GM11168 (cell line): ENCODE measurements around the gene PM20D2.

ENCODE experiments used
- in situ Hi-C: fragments of 300-500 bp; cut with MboI; formaldehyde crosslinking; loops from one replicate; pipeline ENCODE4 v1.12.0; 2022; ENCODE audit warnings: low sequenced_read_pairs; ENCODE audit not compliant: unreplicated experiment

The PM20D2 gene

DNA sequence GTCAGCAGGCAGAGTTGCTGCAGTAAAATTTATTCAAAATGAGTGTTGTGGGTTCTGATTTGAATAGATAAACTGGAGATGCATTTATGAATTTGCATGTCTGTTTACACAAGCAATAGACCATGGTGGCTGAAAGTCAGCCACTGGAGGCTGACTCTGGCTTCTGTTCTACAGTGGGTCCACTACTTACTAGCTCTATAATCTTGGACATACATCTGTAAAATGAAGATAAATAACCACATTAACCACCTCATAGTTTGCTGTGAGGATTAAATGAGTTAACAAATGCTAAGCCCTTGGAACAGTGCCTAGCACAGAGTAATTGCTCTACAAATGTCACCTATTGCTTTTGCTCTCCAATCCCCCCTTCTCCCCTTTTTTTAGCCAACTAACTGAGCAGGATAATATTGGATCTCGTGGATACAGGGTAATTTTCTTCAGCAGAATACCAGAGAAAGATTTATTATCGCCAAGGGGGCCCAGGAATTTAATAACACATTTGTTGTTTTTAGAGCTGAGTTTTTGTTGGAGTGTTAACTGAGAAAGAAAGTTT lies 1.4 kb upstream of the PM20D2 start:
- in situ Hi-C loops, result no loop called here

- in situ Hi-C loops, result no loop called here
Measured at GRCh38 chr6:89145091-89145955, 532 bp upstream of the PM20D2 start.

DNA sequence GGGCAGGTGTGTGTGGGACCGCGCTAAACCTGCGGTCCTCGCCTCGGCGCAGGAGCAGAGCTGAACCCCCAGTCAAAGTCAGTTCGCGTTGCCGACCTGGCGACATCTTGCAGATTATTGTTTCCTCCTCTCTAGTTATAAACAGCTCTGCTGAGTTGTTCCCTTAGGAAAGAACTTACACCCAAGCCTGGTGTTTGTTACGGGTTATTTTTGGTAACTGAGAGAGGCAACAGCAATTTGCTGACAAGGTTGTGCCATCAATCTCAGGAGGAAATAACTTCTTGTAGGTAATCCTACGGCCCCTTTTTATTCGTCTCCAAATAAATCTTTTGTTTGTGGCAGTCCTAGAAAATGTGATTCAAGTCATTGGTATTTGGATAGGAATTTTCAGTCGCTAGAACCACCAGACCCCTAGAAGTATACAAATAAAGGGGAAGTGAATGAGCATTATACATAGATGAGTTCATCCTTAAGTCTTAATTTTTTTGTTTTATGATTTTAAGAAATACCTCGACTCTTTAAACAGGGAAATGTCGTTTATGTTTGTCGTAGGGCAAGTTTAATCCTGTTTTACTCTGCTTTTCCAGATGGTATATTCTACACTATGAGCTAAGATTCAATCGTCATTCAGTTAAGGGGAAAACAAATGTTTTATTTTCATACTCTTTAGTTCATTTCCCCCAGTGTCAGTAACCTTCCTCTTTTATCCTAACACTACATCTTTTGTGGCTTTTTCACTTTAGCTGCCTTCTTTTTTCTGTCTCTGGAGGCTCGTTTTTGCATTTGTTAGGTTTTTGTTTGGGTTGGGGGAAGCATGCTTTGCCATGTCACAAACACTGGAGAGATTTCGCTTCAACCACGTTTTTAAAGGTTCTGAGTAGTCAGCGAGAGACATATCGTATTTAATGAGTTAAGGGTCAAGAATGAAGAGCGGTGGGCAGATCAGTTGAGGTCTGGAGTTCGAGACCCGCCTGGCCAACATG lies 1.2 kb downstream of the PM20D2 start:
- in situ Hi-C loops, result no loop called here

DNA sequence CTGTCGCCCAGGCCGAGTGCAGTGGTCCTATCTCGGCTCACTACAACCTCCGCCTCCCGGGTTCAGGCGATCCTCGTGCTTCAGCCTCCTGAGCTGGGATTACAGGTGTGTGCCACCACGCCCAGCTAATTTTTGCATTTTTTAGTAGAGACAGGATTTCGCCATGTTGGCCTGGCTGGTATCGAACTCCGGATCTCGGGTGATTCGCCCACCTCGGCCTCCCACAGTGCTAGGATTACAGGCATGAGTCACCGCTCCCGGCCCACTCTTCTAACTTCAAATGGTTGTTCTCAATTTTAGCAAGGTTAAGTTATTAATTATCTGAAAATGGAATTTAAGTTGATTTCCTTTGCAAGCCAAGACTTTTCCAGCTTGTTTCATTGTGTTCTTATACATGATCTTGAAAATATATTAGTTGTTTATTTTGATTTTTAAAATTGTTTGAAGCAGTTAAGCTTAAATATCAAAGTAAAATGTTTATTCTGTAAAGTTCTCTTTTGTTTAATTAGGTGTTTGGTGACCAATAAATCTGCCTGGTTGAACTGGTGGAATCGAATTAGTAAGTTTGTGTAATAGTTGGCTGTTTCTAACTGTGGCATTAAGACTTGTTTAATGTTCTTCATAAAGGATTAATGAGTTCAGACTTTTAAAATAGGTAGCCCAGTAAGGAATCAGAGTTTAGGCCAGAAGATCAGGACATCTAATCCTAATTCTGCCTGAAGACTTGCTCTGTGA lies 2.3 kb downstream of the PM20D2 start:
- in situ Hi-C loops, result no loop called here

DNA sequence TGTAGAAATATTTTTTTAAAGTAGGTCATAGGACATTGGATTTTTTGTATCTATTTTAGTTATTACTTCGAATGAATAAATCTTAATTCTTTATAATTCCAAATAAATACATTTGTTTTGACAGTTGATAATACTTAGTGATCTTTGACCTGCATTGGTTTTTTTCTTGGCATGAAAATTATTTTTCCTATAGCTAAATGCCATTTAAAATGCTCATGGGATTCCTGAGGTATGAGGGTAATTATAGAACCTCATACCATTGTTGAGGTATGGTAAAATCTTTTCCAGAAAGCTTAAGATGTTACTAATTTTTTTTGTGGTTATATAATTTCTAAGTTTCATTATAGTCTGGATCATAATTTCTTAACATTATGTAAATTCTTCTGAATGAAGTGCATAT lies 8.3 kb downstream of the PM20D2 start:
- in situ Hi-C loops, result no loop called here

- in situ Hi-C loops, result no loop called here
Measured at GRCh38 chr6:89160331-89161092, 14.7 kb downstream of the PM20D2 start.

DNA sequence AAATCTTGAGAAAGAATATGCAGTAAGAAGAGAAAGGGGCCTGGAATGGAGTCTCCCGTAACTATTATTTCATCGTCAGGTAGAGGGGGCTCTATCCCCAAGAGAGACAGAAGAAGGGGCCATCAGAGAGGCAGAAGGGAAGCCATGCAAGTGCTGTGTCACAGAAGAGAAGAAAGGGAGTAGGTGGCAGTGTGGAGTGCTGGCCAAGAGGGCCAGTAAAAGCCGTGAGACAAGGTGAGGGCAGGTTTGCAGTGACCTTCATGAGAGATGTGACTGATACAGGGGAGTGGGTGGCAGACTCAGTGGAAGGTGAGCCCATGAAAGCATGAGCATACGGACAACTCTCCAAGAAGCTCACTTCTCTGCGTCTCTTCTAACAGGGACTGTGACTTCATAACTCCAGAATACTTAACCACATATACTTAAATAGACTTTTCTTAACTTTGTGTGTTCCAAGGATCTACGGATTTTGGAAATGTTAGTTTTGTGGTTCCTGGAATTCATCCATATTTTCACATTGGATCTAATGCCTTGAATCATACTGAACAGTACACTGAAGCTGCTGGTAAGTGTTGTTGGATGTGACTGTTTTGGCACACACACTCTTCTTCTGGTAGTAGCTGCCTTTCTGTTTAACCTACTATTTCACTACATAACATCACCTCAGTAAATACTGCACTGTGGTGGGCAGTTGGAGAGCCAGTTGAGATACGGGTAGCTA lies 15.6 kb downstream of the PM20D2 start:
- in situ Hi-C loops, result no loop called here

DNA sequence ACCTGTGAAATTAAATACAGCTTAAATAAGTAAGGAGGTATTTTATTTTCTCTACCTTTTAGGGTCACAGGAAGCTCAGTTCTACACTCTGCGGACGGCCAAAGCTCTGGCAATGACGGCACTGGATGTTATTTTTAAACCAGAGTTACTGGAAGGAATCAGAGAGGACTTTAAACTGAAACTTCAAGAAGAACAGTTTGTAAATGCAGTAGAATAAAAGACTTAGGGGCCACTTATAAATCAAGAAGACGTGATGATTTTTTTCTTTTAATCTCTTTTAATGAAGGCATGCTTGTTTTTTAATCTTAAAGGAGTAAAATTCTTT lies 16.2 kb downstream of the PM20D2 start:
- in situ Hi-C loops, result no loop called here

GRCh38 chr6:89172131-89172530 lies 26.3 kb downstream of the PM20D2 start:
- in situ Hi-C loops, result no loop called here

DNA sequence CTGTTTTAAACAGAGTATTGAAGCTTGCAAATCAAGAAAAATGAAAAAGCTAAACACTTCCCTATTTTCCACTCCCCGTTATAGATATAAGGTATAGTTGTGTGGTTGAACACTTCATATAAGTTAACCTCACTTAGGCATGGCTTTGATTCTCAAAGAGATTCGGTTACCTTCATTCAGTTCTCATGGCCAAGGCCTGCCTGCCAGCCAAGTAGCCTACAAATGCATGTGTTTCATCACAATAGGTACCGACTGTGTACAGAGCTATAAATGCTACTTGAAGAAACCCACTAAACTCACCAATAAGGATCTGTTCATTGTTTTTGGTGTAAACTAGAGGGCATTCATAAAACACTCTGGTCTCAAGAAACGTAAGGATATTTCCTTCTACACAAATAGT lies 27.8 kb downstream of the PM20D2 start:
- in situ Hi-C loops, result no loop called here

DNA sequence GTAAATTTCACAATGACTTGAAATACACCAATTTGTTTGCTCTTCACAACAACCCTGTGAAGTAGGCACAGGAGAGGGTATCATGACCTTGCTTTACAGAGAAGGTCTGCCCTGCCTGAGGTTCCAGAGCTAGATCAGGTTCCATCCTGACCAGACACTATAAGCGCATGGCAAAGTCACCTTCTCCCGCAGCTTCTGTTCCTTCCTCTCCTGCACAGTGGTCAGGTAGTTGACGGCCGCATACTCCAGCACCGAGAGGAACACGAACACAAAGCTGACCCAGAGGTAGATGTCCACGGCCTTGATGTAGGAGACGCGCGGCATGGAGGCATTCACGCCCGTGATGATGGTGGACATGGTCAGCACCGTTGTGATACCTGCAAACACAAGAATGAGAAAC lies 34.3 kb downstream of the PM20D2 start:
- in situ Hi-C loops, result no loop called here

DNA sequence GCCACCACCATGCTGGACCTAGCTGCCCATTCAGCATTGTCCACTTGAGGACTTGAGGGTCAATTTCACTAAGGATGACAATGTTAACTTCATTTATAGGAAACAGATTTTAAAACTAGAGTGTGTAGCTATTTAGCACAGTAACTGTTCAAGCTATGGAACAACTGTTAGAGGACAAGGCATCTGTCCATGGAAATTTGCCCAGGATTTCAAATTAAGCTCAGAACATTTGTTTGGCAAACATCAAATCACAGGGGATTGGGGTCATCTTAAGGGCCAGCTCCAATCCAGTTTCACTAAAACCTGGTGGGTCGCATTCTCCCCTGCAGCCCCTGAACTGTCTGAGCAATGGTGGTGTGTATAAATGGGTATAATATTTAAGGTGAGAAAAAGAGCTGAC lies 35.1 kb downstream of the PM20D2 start:
- in situ Hi-C loops, result no loop called here

GRCh38 chr6:89183294-89183693 lies 37.4 kb downstream of the PM20D2 start:
- in situ Hi-C loops, result no loop called here

- in situ Hi-C loops, result no loop called here
Measured at GRCh38 chr6:89184344-89184743, 38.5 kb downstream of the PM20D2 start.

- in situ Hi-C loops, result no loop called here
Measured at GRCh38 chr6:89186762-89187161, 40.9 kb downstream of the PM20D2 start.

GRCh38 chr6:89187504-89187903 lies 41.6 kb downstream of the PM20D2 start:
- in situ Hi-C loops, result no loop called here

DNA sequence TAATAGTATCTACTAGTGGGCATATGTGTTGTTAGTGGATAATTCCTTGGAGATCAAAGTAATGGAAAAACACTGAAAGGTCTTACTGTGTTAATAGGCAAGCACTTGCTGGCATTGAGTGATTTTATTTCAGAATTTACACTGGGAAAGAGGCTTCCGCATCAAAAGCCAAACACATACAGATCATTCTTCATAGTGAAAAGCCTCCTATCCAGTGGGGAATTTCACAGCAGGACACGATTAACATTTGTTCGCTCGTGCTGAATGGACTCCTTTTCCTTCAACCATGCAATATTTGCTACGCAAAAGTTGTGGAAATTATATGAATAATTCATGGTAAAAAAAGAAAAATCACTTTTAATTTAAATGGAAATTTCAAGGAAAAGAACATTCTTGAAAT lies 44.9 kb downstream of the PM20D2 start:
- in situ Hi-C loops, result no loop called here

- in situ Hi-C loops, result no loop called here
Measured at GRCh38 chr6:89194559-89194958, 48.7 kb downstream of the PM20D2 start.

GRCh38 chr6:89197141-89197540 lies 51.3 kb downstream of the PM20D2 start:
- in situ Hi-C loops, result no loop called here
